ENCODE results near the gene SNX1. TPM values are rescaled to one million over a fixed set of nuclear protein-coding genes. Genes with fewer than 3 reads are reported as not detected.

The SNX1 gene
- total RNA-seq, 1 donor from 2014 or later: 33.8 TPM

- Histone ChIP-seq H3K4me3 (no peak overlapping the region), H3K9me3 (no peaks in the 10 kb centered on the region), H3K4me1 (peaks cover 15 to 36% of the 10 kb centered on the region in 2 donors), H3K27me3 (peaks cover 15% of the 10 kb centered on the region), H3K27ac (no peak overlapping the region), H3K36me3 (peaks cover 64 to 71% of the 10 kb centered on the region in 2 donors)
- no peak for TF ChIP-seq CTCF (IDR thresholded peaks at IDR 0.05)
- intact Hi-C loops (cut with DNase I): no loop called here
- DNase-seq (ENCODE audit: low spot score in 2 of 2): no peak
Observed at GRCh38 chr15:64155802-64156651, 60.2 kb downstream of the SNX1 start.

GRCh38 chr15:64156652-64157331 lies 61.0 kb downstream of the SNX1 start:
- peaks cover 19 to 36% of the 10 kb centered on the region in 2 donors for H3K4me1 ChIP-seq
- intact Hi-C loops (cut with DNase I): no loop called here
- H3K4me3 ChIP-seq: no peak overlapping the region
- H3K27ac ChIP-seq: no peak overlapping the region
- no peak for TF ChIP-seq CTCF (IDR thresholded peaks at IDR 0.05)
- DNase-seq (ENCODE audit: low spot score in 2 of 2): no peak
- no peaks in the 10 kb centered on the region for H3K9me3 ChIP-seq
- H3K27me3 ChIP-seq: peaks cover 9% of the 10 kb centered on the region
- H3K36me3 ChIP-seq: peaks cover 69 to 78% of the 10 kb centered on the region in 2 donors

- H3K27ac ChIP-seq: no peak overlapping the region
- H3K9me3 ChIP-seq: no peaks in the 10 kb centered on the region
- TF ChIP-seq CTCF (IDR thresholded peaks at IDR 0.05): no peak
- H3K4me3 ChIP-seq: no peak overlapping the region
- intact Hi-C loops (cut with DNase I): no loop called here
- H3K27me3 ChIP-seq: no peaks in the 10 kb centered on the region
- peaks cover 69 to 78% of the 10 kb centered on the region in 2 donors for H3K36me3 ChIP-seq
- no peak for DNase-seq (ENCODE audit: low spot score in 2 of 2)
- peaks cover 18 to 32% of the 10 kb centered on the region in 2 donors for H3K4me1 ChIP-seq
Observed at GRCh38 chr15:64157599-64158125, 61.9 kb downstream of the SNX1 start.

- Histone ChIP-seq H3K36me3 (peaks cover 69 to 78% of the 10 kb centered on the region in 2 donors), H3K4me1 (peaks cover 18 to 25% of the 10 kb centered on the region in 2 donors)
- intact Hi-C loops (cut with DNase I): no loop called here
Observed at GRCh38 chr15:64158363-64159134, 62.8 kb downstream of the SNX1 start.

More at GRCh38 chr15:64158363-64159134, 62.8 kb downstream of the SNX1 start:
- no peak for TF ChIP-seq CTCF (IDR thresholded peaks at IDR 0.05)
- Histone ChIP-seq H3K4me3 (no peak overlapping the region), H3K27ac (no peak overlapping the region), H3K9me3 (no peaks in the 10 kb centered on the region), H3K27me3 (no peaks in the 10 kb centered on the region)
- DNase-seq (ENCODE audit: low spot score in 2 of 2): no peak

All from ascending aorta (tissue), 2 donors.